OCI-LY7 (cell line): ENCODE measurements around the gene HRC.

ENCODE experiments used
- CTCF ChIP-seq: fragments of 200-600 bp; sonication (generic); conservative IDR thresholded peaks from 2 replicates; pipeline ENCODE4 v1.5.1; 2014; ENCODE audit warnings: mild to moderate bottlenecking, antibody characterized with exemption, low read length, moderate library complexity, mixed read lengths
- EZH2phosphoT487 ChIP-seq: fragments of 200-600 bp; sonication (generic); IDR thresholded peaks from 2 replicates; pipeline ENCODE4 v1.6.1; 2018; ENCODE audit warnings: low read depth, borderline replicate concordance, mild to moderate bottlenecking, mixed run types, antibody characterized with exemption, low read length, moderate library complexity, mixed read lengths

- TF ChIP-seq CTCF (peak; percentile 67), EZH2phosphoT487 (no peak)
These were observed 41.2 kb downstream of the HRC start, which contains the start of gene LIN7B for GRCh38 chr19:49113762-49114629.
